K562 (cell line): ENCODE results near the gene GET4. TPM values are rescaled to one million over a fixed set of nuclear protein-coding genes. Genes with fewer than 3 reads are reported as not detected.

Experiments used
- FOXM1 ChIP-seq, 2 experiments: fragments of 450-650 bp in 1 of 2; sonication (generic) in 1 of 2; formaldehyde crosslinking in 1 of 2; IDR thresholded peaks; 2 replicates each; pipeline versions ENCODE4 v1.6.1 to v1.9.0; 2017 to 2022; ENCODE audit warnings: low read depth in 2 of 2, mild to moderate bottlenecking in 2 of 2, missing genetic modification reagents in 1 of 2, moderate library complexity in 1 of 2
- PRDM10 ChIP-seq: fragments of 450-650 bp; IDR thresholded peaks from 2 replicates; pipeline ENCODE4 v1.6.1; 2018; ENCODE audit not compliant: partially characterized antibody
- RERE ChIP-seq: sonication (generic); formaldehyde crosslinking; IDR thresholded peaks from 2 replicates; pipeline ENCODE4 v1.8.0; 2023; ENCODE audit warnings: missing genetic modification reagents, mild to moderate bottlenecking, borderline replicate concordance
- RNF2 ChIP-seq: sonication (generic); IDR thresholded peaks from 2 replicates; pipeline ENCODE4 v1.6.1; 2016
- ZNF318 ChIP-seq, 2 experiments: fragments of 450-650 bp; IDR thresholded peaks; 2 replicates each; pipeline ENCODE4 v1.6.1; 2016; ENCODE audit warnings: mild to moderate bottlenecking in 2 of 2, borderline replicate concordance in 1 of 2, low read depth in 1 of 2, moderate library complexity in 1 of 2
- polyA plus RNA-seq, 8 experiments: library from polyadenylated mRNA; depleted of rRNA in 4 of 8; stranded (reverse) in 5 of 8; unstranded in 3 of 8; fragments of >200 nt; fragmentation: Nextera tagmentation in 2 of 8; fragmentation: Illumina TruSeq in 1 of 8; extraction: Ambion mirVana in 2 of 8; extraction: Trizol in 1 of 8; gene quantifications; 2 replicates each; pipeline versions ENCODE4 v1.2.1 to v1.2.3, GENCODE V29; 2011 to 2014; ENCODE audit warnings: inconsistent platforms in 1 of 8, missing spikeins in 1 of 8
- total RNA-seq, 7 experiments: library from RNA; depleted of rRNA in 6 of 7; stranded (reverse); fragments of >200 nt in 6 of 7; fragmentation: Illumina TruSeq in 2 of 7; extraction: Trizol in 2 of 7; gene quantifications; 2 replicates each; pipeline versions ENCODE4 v1.2.1 to v1.2.3, GENCODE V29; 2011 to 2021; ENCODE audit warnings: low replicate concordance in 1 of 7

Gene GET4
- total and polyA plus RNA-seq, 9 of the 15 experiments (the other 6 are each of a cell fraction or from before 2014, with no cell fraction given), result 0.99 to 122 (median 40.4) TPM

GRCh38 chr7:873367-874002, 2.9 kb upstream of the GET4 start (continued):
- TF ChIP-seq RERE (CRISPR knock-in tag), result peak; percentile 98
- TF ChIP-seq RNF2, result peak; percentile 93; the same call in 1 of the 2 replicates
- no peak for TF ChIP-seq FOXM1 (IDR thresholded peaks at IDR 0.05; ENCODE audit: low read depth)
- peak; percentile 73; the same call in 1 of the 2 replicates for TF ChIP-seq FOXM1 (CRISPR knock-in tag; IDR thresholded peaks at IDR 0.05; ENCODE audit: low read depth)
- TF ChIP-seq ZNF318 (IDR thresholded peaks at IDR 0.05; ENCODE audit: borderline replicate concordance in 1 of 2, low read depth in 1 of 2), result peak in 1 of 2 experiments; percentile 28; a peak in 1 of 4 replicates
- TF ChIP-seq PRDM10, result no peak
